Measurements from ENCODE around the gene GLCE.

- no peak for TF ChIP-seq CTCF (IDR thresholded peaks at IDR 0.05)
- no peak for TF ChIP-seq POLR2A (IDR thresholded peaks at IDR 0.05)
Observed at GRCh38 chr15:69280783-69281182, 120.3 kb downstream of the GLCE start.
